Mesothelial cell of epicardium (in vitro differentiated cells): Measurements from ENCODE around the gene VWC2L. TPM values are rescaled to one million over a fixed set of nuclear protein-coding genes. Genes with fewer than 3 reads are reported as not detected.

Experiments
- DNase-seq, 2 experiments: peaks; one replicate each; pipeline ENCODE4 v3.0.0; 2021; ENCODE audit warnings: low spot score in 2 of 2; ENCODE audit not compliant: unreplicated experiment in 2 of 2
- H3K27ac Mint-ChIP-seq: 2 replicates; pipeline ENCODE4 v1.8.0; 2021; ENCODE audit warnings: mixed read lengths
- H3K27me3 Mint-ChIP-seq: 2 replicates; pipeline ENCODE4 v1.8.0; 2021; ENCODE audit warnings: low read depth, mixed read lengths
- H3K36me3 Mint-ChIP-seq: 2 replicates; pipeline ENCODE4 v1.8.0; 2021; ENCODE audit warnings: mixed read lengths
- H3K4me1 Mint-ChIP-seq: 2 replicates; pipeline ENCODE4 v1.8.0; 2021; ENCODE audit warnings: mixed read lengths
- H3K4me3 Mint-ChIP-seq: 2 replicates; pipeline ENCODE4 v1.8.0; 2021; ENCODE audit warnings: mild to moderate bottlenecking, moderate library complexity, mixed read lengths
- H3K9me3 Mint-ChIP-seq: 2 replicates; pipeline ENCODE4 v1.8.0; 2021; ENCODE audit warnings: mixed read lengths
- CTCF ChIP-seq: fragments of 200-600 bp; sonication (generic); IDR thresholded peaks from one replicate; pipeline ENCODE4 v1.5.0; 2021; ENCODE audit warnings: antibody characterized with exemption; ENCODE audit not compliant: unreplicated experiment
- total RNA-seq: library from RNA; stranded (reverse); gene quantifications from 3 replicates; pipeline ENCODE4 v1.2.1, GENCODE V29; 2021

The VWC2L gene
- total RNA-seq, 1 donor from 2014 or later, result not detected

- Mint-ChIP-seq H3K27ac (no peak overlapping the region), H3K4me3 (no peak overlapping the region), H3K9me3 (no peaks in the 10 kb centered on the region), H3K36me3 (no peaks in the 10 kb centered on the region), H3K27me3 (no peaks in the 10 kb centered on the region), H3K4me1 (no peaks in the 10 kb centered on the region)
- no peak for TF ChIP-seq CTCF
- no peak for DNase-seq
These were observed 21.5 kb upstream of the VWC2L start for GRCh38 chr2:214389334-214389733.

GRCh38 chr2:214393796-214394195 is 17.1 kb upstream of the VWC2L start:
- H3K9me3 Mint-ChIP-seq, result no peaks in the 10 kb centered on the region

GRCh38 chr2:214395040-214395439 is 15.8 kb upstream of the VWC2L start:
- Mint-ChIP-seq H3K36me3 (no peaks in the 10 kb centered on the region), H3K4me1 (no peaks in the 10 kb centered on the region), H3K4me3 (no peak overlapping the region), H3K9me3 (no peaks in the 10 kb centered on the region), H3K27ac (no peak overlapping the region), H3K27me3 (peaks cover 1% of the 10 kb centered on the region)
- DNase-seq, result no peak
- TF ChIP-seq CTCF, result no peak

More at GRCh38 chr2:214393796-214394195, 17.1 kb upstream of the VWC2L start:
- no peak overlapping the region for H3K27ac Mint-ChIP-seq
- no peak overlapping the region for H3K4me3 Mint-ChIP-seq
- no peak for DNase-seq
- no peaks in the 10 kb centered on the region for H3K4me1 Mint-ChIP-seq
- TF ChIP-seq CTCF, result no peak
- no peaks in the 10 kb centered on the region for H3K36me3 Mint-ChIP-seq
- H3K27me3 Mint-ChIP-seq, result peaks cover 1% of the 10 kb centered on the region

- Mint-ChIP-seq H3K4me3 (no peak overlapping the region), H3K36me3 (no peaks in the 10 kb centered on the region), H3K27ac (no peak overlapping the region), H3K9me3 (no peaks in the 10 kb centered on the region), H3K4me1 (no peaks in the 10 kb centered on the region), H3K27me3 (no peaks in the 10 kb centered on the region)
- TF ChIP-seq CTCF, result no peak
- DNase-seq, result no peak
These were observed 9.3 kb upstream of the VWC2L start for GRCh38 chr2:214401580-214401979.

GRCh38 chr2:214410128-214410775 is 602 bp upstream of the VWC2L start:
- Mint-ChIP-seq H3K36me3 (no peaks in the 10 kb centered on the region), H3K4me1 (no peaks in the 10 kb centered on the region), H3K27ac (no peak overlapping the region), H3K27me3 (peaks cover 31% of the 10 kb centered on the region), H3K9me3 (no peaks in the 10 kb centered on the region), H3K4me3 (no peak overlapping the region)
- no peak for DNase-seq
- TF ChIP-seq CTCF, result no peak

- H3K27me3 Mint-ChIP-seq, result peaks cover 33% of the 10 kb centered on the region
- H3K9me3 Mint-ChIP-seq, result no peaks in the 10 kb centered on the region
- no peaks in the 10 kb centered on the region for H3K4me1 Mint-ChIP-seq
- no peak for DNase-seq
- H3K27ac Mint-ChIP-seq, result no peak overlapping the region
- no peak for TF ChIP-seq CTCF
- H3K4me3 Mint-ChIP-seq, result no peak overlapping the region
- no peaks in the 10 kb centered on the region for H3K36me3 Mint-ChIP-seq
These were observed 1.8 kb downstream of the VWC2L start for GRCh38 chr2:214412679-214413078.
